ENCODE measurements around the gene GKN1.
"Not testable (repeated sequence)": the region's sequence is repeated elsewhere in the genome, so short reads cannot be mapped to it uniquely, and the experiment has no call there.

Gene GKN1

GRCh38 chr2:68974251-68974650, at the start of gene GKN1:
Gene GKN1, plus strand, starts transcription at chr2:68974636. Its CDS starts 42 bp downstream, at chr2:68974678.
- DNase-seq (ENCODE audit: low read depth): no peak

- no peak for DNase-seq (ENCODE audit: low read depth)
Measured at GRCh38 chr2:68925295-68925896, 49.0 kb upstream of the GKN1 start.

- DNase-seq (ENCODE audit: low read depth): no peak
Measured at GRCh38 chr2:68926796-68927195, 47.6 kb upstream of the GKN1 start.

GRCh38 chr2:68931149-68931711, 43.2 kb upstream of the GKN1 start:
- no peak for DNase-seq (ENCODE audit: low read depth)

GRCh38 chr2:68931799-68932198, 42.6 kb upstream of the GKN1 start:
- peak; percentile 44 for DNase-seq (ENCODE audit: low read depth)

GRCh38 chr2:68932402-68932801, 42.0 kb upstream of the GKN1 start:
- no peak for DNase-seq (ENCODE audit: low read depth)

GRCh38 chr2:68934021-68934420, 40.4 kb upstream of the GKN1 start:
- DNase-seq (ENCODE audit: low read depth): no peak

- no peak for DNase-seq (ENCODE audit: low read depth)
Measured at GRCh38 chr2:68935471-68935870, 39.0 kb upstream of the GKN1 start.

GRCh38 chr2:68936427-68936826, 38.0 kb upstream of the GKN1 start:
- peak; percentile 46 for DNase-seq (ENCODE audit: low read depth)

GRCh38 chr2:68936889-68937288, 37.5 kb upstream of the GKN1 start:
- DNase-seq (ENCODE audit: low read depth): no peak

GRCh38 chr2:68937346-68938055, 36.9 kb upstream of the GKN1 start:
- DNase-seq (ENCODE audit: low read depth): peak; percentile 26

GRCh38 chr2:68938938-68939337, 35.5 kb upstream of the GKN1 start:
- no peak for DNase-seq (ENCODE audit: low read depth)

- DNase-seq (ENCODE audit: low read depth): no peak
Measured at GRCh38 chr2:68939962-68940361, 34.5 kb upstream of the GKN1 start.

- DNase-seq (ENCODE audit: low read depth): no peak
Measured at GRCh38 chr2:68940369-68940768, 34.1 kb upstream of the GKN1 start.

GRCh38 chr2:68942827-68943226, 31.6 kb upstream of the GKN1 start:
- DNase-seq (ENCODE audit: low read depth): no peak

- DNase-seq (ENCODE audit: low read depth): peak; percentile 35
Measured at GRCh38 chr2:68943581-68944568, 30.6 kb upstream of the GKN1 start.

GRCh38 chr2:68946117-68946516, 28.3 kb upstream of the GKN1 start:
- DNase-seq (ENCODE audit: low read depth): no peak

- DNase-seq (ENCODE audit: low read depth): no peak
Measured at GRCh38 chr2:68948710-68949109, 25.7 kb upstream of the GKN1 start.

- DNase-seq (ENCODE audit: low read depth): no peak
Measured at GRCh38 chr2:68951899-68952298, 22.5 kb upstream of the GKN1 start.

GRCh38 chr2:68952887-68953521, 21.4 kb upstream of the GKN1 start, which contains the start of gene GKN2:
Gene GKN2, minus strand, starts transcription at chr2:68952893. Its CDS starts 32 bp downstream, at chr2:68952861.
- DNase-seq (ENCODE audit: low read depth): no peak

GRCh38 chr2:68955432-68955831, 19.0 kb upstream of the GKN1 start:
- not testable (repeated sequence) for DNase-seq (ENCODE audit: low read depth)

GRCh38 chr2:68959001-68959400, 15.4 kb upstream of the GKN1 start:
- DNase-seq (ENCODE audit: low read depth): no peak
